ENCODE data around the gene GALNT1.

Gene GALNT1

DNA sequence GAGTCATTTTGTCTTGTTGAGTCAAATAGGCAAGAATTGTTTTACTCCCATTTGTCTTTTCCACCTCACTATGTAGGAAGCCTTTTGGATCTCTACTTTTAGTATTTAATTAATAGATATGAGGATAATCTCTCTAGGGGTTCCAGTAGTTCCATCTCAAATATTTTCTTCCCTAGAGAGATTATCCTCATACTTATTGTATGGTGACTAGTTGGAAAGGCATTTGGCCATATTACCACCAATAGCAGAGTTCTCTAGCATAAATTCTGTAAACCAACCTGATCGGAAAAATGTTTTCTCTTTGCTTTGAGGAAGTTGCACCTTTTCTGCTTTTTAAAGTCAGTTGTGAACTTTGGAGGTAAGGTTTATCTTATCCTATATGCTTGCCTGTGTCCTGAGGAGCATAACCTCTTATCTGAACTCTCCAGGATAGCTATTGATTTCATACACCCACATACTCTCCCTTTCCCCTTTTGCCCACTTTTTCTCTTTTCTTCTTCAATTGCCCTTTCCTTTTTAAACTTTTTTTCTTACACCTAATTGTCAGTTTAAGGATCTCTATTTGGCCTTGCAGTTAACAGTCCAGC lies 100.8 kb downstream of the GALNT1 start:
- no peak for DNase-seq

DNA sequence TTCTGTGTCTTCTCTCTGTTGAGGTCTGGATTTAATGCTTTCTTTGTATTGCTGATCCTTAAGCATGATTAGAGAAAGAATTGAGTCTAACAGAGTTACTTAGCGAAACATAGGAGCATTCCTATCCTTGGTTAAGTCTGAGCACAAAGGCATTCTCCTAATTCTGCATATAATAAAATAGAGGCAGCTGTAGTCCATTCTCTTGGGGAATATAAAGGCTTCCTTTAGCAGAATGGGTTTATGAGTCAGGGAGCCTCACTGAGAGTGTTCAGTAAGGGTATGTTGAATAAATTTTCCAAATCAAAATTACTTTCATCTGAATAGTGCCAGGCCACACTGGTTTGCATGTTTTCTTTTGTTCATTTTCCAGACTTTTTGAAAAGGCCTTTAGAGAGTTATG lies 101.5 kb downstream of the GALNT1 start:
- DNase-seq, result no peak

DNA sequence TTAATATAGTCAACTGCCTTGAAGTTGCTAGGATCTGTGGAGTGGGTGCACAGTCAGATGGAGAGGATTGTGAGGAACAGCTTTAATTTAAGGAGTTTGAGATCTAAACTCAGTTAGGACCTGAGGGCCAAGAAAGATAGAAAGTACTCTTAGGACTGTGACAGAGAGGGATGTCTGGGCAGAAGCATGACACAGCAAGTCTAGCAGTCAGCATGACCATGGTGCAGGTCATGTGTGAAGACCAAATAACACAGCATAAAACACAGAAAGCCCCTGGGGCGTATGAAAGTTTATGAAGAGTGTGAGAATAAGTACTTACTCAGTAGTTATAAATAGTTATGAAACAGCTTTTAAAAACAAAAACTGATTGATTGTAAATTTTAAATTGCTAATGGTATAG lies 107.2 kb downstream of the GALNT1 start:
- DNase-seq, result no peak

DNA sequence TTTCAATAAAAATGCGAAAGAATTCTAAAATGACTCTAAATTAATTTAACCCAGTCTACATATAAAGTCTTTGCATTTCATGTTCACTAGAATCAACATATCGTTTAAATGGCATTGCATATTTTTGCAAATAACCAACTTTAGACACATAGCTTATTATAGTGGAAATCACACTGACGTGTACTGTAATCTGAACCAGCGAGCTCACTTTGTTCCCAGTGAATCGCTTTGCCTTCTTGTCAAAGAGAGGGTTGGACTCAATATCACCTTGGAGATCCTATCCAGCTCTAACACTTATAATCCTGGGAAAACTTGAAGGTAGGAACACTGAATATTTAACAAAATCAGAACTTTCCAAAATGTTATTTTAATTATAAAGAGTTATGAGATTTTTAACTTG lies 108.2 kb downstream of the GALNT1 start:
- no peak for DNase-seq

DNA sequence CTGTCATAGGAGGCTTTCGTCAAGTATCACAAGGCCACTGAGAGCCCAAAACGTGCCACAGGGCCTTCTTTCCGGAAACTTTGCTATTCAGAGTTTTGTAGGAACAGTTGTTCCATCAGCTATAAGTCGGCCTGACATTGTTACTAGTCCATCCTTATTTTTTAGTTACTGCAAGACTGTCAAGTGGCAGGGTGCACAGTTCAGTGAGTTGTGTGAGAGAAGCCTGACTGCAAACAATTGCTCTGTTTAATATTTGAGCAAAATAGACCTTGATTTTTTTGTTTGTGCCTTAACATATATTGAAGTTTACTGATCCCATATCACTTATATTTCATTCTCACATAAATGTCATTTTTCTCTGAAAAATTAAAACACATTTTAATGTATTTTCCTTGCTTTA lies 110.1 kb downstream of the GALNT1 start:
- DNase-seq, result no peak

DNA sequence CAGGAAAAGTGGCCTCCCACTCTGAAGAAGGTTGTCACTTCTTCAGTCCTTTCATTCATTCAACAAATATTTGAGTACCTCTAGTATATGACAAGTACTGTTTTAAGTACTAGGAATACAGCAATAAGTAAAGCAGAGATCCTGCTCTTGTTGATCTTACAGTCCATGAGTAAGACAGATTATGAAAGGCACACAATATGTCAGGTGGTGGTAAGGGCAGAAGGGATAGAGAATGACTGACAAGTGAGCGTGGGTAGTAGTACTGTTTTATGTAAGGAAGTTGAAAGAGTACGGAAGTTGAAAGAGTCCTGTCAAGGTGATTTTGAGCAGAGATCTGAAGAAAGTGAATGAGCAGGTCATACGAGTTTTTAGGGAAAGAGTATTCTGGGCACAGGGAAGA lies 111.3 kb downstream of the GALNT1 start:
- no peak for DNase-seq

DNA sequence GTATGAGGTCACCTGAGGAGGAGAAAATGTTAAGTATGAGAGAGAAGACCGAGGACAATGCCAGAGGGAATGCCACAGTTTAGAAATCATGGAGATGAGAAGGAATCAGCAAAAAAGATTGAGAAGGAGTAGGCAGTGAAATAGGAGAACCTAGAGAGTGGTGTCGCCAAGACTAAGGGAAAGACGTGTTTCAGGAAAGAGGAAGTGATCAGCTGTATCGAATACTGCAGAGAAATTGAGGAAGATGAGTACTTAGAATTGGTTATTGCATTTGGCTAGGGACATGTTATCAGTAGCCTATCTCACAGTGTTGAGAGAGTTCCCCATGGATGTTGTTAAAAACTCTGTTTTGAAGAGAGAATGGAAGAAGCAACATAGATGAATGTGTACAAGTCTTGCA lies 112.3 kb downstream of the GALNT1 start:
- no peak for DNase-seq

DNA sequence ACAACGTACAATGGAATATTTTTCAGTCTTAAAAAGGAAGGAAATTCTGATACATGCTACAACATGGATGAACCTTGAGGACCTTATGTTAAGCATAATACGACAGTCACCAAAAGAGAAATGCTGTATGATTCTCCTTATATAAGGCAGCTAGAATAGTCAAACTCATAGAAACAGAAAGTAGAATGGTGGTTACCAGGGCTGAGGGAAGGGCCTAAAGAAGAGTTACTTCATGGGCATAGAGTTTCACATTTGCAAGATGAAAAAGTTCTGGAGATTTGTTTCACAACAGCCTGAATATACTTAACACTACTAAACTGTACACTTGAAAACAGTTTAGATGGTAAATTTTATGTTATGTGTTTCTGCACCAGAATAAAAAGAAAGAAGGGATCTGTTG lies 113.3 kb downstream of the GALNT1 start:
- no peak for DNase-seq

DNA sequence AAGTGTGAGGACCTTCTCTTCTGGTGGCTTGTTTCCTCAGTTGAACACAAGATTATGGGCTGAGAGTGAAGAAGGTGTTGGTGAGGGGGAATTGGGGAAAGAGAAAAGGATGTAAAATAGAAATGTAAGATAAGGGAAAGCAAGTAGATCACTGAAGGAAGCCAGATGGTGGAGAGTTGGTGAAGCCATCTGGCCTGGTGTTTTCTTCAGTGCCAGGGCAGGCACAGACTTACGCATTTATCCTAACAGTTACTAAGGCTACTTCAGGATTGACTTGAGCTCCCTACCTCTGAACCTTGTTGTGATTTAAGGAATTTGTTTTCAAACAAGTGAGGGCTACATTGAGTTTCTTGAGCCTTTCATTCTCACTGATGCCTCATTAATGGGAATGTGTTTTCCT lies 113.8 kb downstream of the GALNT1 start:
- DNase-seq, result no peak

DNA sequence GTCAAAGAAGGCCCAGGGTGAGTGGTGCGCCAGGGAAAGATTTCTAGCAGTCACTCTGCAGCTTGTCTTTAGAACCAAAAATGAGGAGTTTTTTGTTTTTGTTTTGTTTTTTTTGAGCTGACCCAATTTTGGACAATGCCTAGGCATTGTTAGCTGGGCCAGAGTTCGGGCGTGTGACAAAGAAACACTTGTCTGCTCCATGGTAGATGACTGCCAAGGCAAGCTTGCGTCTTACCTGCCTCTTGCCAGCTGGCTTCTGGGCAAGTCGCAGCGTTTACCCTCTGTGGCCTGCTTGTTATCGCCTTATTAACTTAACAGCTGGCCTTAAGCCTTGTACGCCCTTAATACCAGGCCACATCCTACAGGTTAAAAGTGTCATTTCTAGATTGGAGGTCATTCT lies 114.3 kb downstream of the GALNT1 start:
- no peak for DNase-seq

DNA sequence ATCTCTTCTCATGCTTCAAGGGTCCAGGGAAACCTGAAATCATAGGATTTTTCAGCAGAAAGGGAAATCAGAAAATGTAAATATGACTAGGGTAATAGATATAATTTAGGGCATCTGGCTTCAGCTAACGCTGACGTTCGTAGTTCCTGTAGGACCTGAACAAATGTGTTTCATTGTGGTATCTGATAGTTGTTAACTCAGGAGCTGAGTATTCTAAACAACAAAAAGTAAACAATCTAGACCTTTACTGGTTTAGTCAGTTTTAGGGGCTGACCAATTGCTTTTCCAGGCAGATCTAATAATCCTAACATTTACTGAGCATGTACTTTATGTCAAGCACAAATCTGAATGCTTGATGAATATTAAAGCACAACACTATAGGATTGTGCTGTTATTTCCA lies 114.8 kb downstream of the GALNT1 start:
- no peak for DNase-seq

DNA sequence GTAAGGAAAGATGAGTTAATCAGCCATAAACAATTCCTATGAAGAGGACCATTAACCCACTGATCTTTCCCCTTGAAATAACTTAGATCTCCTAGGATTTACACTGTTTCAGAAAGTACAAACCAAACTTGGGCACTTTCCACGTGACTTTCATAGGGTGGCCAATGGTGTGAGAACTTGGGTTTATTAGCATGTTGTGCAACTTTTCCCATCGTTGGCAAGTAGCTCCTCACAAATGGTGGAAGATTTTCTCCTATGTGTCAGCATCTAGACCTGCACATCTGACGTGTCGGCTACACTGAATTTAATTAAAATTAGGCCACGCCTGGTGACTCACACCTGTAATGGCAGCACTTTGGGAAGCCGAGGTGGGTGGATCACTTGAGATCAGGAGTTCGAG lies 116.3 kb downstream of the GALNT1 start:
- DNase-seq, result no peak

DNA sequence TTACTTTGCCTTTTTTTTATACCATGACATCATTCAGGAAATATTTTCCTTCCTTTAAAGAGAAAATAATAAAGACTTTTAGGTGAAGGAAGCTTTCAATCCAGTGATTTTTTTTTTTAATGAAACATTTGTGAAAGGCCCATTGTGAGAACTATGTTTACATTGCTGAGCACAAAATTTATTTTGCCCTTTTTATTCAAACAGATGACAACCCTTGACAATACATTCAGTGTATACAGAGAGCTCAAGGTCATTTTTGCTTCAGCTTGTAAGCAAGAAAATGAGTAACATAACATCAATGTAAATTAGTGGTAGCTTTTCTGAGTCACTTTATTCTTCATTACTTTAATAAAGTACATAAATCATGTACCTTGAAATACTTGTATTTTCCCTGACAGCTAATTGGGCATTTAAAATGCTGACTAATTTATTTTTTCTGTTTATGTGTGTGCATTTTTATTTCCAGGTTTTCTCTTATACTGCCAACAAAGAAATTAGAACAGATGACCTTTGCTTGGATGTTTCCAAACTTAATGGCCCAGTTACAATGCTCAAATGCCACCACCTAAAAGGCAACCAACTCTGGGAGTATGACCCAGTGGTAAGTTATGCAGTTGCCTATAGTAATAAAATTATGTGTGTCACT lies 121.6 kb downstream of the GALNT1 start:
- DNase-seq, result no peak

DNA sequence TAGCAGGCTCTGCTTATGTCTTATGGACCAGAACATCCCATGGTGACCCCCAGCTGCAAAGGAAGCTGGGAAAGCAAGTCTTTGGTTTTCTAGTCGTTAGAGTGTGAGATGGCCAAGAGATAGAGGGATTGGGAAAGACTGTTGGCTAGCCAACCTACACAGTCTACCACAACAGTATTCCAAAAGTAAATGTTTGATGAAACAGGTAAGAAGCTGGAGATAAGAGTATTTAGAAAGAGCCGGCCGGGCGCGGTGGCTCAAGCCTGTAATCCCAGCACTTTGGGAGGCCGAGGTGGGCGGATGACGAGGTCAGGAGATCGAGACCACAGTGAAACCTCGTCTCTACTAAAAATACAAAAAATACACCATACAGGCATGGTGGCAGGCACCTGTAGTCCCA lies 124.4 kb downstream of the GALNT1 start:
- no peak for DNase-seq

DNA sequence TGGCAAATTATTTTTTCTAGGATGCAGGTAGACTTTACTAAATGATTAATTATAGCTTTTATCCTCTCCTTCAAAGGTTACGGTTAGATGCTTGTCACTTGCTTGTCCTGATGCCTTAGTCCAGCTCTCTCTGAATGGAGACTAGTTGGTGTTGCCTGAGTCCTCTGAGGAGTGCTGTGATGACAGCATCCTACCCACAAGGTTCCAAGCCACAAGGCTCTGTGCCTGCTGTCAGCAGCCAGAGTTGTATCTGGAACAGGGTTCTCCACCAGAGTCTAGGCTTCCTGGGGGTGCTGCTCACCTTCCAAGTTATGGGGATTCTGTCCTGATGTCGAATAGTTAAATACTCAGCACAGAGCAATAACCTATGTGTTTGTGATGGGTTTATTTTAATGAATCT lies 125.7 kb downstream of the GALNT1 start:
- DNase-seq, result no peak

DNA sequence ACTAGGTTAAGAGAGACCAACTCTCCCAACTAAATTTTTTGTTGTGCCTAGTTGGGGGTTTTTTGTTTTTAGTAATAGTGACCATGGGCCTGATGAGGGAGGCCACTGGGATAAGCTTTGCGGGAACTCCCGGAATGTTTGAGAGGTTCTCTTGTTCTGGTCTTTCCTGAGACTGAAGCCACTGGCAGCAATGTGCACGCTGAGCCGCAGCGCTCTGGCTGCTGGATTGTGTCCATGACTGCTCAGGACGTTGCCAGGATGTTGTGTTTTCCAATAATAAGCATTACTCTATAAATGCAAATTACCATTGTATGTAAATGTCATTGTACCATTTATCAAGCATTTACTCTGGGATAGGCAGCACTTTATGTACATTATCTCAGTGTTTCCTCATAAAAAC lies 126.1 kb downstream of the GALNT1 start:
- no peak for DNase-seq

DNA sequence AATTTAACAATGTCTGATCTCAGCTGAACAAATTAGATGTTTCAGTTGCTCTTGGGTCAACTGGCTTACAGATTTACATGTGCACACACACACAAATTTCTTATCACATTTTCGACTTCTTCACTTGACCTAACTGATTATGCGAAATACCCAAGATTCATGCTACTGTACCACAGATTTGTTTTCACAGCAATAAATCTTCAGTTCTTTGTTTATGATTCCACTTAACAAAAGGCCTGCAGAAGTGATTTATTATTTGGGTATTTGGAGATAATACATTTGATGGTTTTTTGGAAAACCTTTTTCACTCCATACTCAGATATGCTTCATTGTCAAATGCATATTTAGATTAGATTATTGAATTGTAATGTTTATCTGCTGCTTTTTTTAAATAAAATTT lies 129.0 kb downstream of the GALNT1 start:
- DNase-seq, result no peak

DNA sequence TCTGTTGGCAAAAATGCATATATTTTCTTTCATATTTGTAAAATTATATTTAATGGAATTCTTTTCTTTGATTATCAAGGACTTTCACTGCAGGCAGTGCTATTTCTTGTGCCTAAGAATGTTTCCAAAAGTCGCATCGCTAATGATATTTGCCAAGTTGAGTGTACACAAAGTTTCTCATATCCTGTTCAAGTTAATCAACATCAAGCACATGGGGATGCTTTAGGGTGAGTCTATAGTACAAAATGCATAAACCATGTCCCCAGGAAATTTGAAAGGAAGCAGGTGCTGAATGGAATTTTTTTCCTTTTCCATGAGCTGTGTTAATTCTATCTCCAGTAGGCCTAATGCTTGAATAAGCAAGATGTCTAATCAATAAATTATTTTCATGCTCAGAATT lies 129.7 kb downstream of the GALNT1 start:
- no peak for DNase-seq

DNA sequence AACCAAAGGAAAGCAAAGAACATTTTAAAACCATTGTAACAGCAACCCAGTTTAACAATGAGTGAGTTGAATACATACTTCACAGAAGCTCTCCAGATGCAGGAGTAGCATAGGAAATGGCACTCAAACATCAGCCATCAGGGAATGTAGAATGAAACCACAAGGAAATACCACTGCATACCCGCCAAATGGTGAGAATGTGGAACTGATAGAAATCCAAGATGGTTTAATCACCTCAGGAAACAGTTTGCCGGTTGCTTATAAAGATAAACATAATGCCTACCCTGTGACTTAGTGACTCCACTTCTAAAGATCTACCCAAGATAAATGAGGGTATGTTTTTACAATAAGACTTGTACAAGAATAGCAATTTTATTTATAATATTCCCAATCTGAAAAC lies 132.0 kb downstream of the GALNT1 start:
- DNase-seq, result no peak

DNA sequence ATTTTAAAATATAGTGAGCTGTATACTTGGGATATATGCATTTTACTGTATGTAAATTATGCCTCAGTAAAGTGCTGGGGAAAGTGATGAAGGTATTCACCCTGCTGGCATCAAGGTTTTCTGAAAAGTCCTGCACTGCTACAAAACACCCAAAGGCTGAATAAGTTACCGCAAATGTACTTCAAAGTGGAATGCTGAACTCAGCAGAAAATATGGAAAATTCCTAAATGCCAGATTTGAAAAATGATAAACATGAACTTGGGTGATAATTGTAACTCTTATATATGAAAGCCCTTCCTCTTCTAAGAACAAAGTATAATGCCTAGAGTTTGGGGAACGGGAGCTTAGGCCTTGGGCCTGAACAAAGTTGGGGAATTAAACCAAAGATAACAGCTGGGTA lies 133.0 kb downstream of the GALNT1 start:
- DNase-seq, result no peak

DNA sequence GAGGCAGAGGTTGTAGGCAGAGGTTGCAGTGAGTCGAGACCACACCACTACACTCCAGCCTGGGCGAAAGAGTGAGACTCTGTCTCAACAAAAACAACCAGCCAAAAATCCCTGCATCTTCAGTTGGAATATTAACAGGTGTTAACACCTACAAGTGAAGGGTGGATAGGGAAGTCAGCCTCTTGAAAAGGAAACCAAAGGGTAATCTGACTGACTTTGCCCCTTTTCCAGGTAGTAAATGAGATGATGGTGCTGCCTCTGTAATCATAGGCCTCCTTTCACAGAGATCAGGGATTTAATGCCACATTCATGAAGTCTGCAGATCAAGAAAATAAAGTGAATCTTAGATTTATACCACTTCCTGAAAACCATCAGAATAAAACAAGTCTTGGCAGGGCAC lies 133.6 kb downstream of the GALNT1 start:
- DNase-seq, result no peak

DNA sequence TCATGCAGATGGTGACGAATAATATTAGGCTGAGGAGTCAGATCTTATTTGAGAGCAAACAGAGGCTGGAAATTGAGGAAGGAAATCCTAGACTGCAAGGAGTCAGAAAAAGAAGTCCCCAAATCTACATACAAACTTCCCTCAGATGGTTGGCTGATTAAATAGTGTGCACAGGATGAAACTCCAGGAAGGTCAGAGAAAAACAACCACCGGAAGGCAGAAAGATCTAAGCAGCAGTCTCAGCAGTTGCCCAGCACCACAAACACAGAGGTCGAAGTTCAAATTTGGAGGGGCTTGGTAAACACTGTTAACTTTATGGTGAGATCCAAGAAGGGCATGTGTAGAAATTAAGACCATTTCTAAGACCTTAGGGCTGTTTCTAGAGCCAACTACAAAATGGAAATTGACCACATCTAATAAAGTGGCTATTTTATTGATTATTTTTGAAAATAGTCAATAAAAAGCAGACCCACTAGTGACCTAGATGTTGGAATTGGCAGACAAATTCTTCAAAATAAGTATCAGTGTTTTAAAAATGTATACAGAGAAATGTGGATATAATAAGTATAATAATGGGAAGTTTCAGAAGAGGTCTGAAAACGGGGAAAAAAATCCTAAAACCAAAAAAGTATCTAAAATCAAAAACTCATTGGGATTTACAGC lies 134.8 kb downstream of the GALNT1 start:
- DNase-seq, result no peak

DNA sequence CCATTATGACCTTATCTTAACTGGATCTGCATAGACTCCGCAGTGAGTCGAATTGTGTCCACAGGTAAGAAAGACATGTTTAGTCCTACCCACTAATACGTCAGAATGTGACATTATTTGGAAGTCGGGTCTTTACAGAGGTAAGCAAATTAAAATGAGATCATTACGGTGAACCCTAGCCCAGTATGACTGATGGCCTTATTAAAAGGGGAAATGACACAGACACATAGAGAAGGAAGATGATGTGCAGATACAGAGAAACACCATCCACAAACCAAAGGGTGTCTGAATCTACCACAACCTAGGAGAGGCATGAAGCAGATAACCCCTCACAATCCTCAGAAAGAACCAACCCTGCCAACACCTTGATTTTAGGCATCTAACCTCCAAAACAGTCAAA lies 135.6 kb downstream of the GALNT1 start:
- DNase-seq, result no peak

DNA sequence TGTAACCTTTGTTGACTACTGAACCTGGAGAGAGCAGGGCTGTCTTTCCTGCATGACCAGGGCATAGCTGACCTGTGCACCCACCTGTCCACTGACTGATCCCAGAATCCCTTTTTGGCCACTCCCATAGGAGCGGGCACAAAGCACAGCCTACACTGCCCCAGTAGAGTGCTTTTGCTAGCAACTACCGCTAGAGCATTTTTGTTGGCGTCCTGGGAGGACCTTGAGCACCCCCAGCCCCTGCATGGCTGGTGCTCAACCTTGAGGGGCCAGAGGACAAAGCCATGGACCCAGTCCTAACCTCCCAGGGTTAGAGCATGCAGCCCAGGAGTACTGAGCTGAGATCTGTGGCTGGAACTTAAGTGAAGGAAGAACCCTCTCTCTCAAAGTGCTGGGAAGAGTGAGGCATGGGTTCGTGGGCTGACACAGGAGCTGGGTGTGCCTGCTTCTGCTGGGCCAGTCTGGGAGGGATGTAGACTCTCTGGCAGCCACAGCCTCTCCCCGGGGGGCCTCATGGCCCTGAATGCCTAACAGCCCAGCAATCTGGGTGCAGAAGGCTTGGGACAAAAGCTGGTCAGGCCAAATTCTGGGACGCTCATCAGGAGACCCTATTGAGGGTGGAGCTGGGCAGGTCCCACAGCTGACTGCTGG lies 140.0 kb downstream of the GALNT1 start:
- no peak for DNase-seq

All from activated gamma-delta T cell treated with Interleukin-2 at 50 U/mL for 16 hours (primary cell).